Measurements from ENCODE around the gene TRAM2.
"Not testable (repeated sequence)": the region's sequence is repeated elsewhere in the genome, so short reads cannot be mapped to it uniquely, and the experiment has no call there.

Gene TRAM2

DNA sequence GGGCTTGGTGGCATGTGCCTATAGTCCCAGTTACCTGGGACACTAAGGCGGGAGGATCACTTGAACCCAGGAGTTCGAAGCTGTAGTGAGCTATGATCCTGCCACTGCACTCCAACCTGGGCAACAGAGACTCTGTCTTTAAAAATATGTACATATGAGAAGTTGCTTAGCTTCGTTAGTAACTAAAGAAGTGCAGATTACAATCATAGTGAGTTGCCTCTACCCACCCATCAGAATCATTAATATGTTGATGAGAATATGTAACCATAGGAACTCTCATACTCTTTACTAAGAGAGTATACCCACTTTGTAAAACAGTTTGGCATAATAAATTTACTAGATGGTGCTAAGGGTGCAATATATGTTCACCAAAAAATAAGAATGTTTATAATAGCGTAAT lies 102.7 kb downstream of the TRAM2 start:
- DNase-seq = no peak

DNA sequence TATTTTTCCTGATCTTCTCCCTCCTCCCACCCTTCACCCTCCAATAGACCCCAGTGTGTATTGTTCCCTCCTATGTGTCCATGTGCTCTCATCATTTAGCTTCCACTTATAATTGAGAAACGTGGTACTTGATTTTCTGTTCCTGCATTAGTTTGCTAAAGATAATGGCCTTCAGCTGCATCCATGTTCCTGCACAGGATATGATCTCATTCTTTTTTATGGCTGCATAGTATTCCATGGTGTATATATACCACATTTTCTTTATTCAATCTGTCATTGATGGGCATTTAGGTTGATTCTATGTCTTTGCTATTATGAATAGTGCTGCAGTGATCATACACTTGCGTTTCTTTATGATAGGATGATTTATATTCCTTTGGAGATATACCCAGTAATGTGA lies 115.7 kb downstream of the TRAM2 start:
- not testable (repeated sequence) for DNase-seq

DNA sequence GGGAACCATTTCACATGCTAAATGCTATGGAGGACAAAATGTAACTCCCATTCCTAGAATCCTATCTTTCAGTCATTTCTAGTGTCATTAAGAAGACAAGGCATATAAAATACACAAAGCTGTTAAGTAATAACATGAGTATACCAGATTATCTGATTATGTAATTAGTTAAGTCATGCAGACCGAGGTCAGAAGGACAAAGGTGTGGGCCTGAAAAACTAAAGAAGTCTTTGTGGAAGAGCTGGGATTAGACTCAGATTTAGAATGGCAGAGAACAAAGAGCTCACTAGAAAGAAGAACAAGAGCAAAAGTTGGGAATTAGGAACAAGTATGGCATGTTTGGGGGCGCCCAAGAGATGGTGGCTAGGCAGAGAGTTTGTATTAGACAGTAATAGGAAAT lies 119.8 kb downstream of the TRAM2 start:
- no peak for DNase-seq

DNA sequence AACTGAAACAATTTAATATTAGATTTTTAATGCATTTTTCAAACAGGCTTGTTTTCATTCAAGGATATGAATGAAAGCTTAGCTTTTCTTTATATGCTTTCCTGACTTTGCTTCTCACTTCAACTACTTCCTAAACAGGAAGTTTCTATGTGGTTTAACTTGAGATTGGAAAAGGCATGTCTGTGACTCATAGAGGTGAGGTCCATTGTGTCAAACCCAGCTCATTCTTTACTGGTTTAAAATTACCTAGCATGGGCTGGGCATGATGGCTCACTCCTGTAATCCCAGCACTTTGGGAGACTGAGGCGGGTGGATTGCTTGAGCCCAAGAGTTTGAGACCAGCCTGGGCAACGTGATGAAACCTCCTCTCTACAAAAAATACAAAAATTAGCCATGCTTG lies 122.3 kb downstream of the TRAM2 start:
- DNase-seq = no peak

Measured in activated CD4-positive, alpha-beta T cell treated with anti-CD3 and anti-CD28 coated beads, Interleukin-2, amount 50 U/mL, for 16 hours (primary cell).